Endodermal cell (in vitro differentiated cells): ENCODE measurements around the gene CBFA2T2. TPM values are rescaled to one million over a fixed set of nuclear protein-coding genes. Genes with fewer than 3 reads are reported as not detected.

Experiments
- DNase-seq: peaks from one replicate; pipeline ENCODE4 v3.0.0-alpha.2; 2017
- H3K27ac ChIP-seq: 2 replicates; pipeline ENCODE4 v1.5.1; 2013; ENCODE audit warnings: mild to moderate bottlenecking, low read depth, low read length, moderate library complexity
- H3K27me3 ChIP-seq: 2 replicates; pipeline ENCODE4 v1.6.1; 2013; ENCODE audit warnings: mild to moderate bottlenecking, low read length, moderate library complexity; ENCODE audit not compliant: insufficient read depth, control insufficient read depth, poor library complexity, severe bottlenecking
- H3K36me3 ChIP-seq: 2 replicates; pipeline ENCODE4 v1.7.0; 2013; ENCODE audit warnings: mild to moderate bottlenecking, low read length, moderate library complexity; ENCODE audit not compliant: control insufficient read depth, insufficient read depth
- H3K4me1 ChIP-seq: one replicate; pipeline ENCODE4 v1.7.0; 2013; ENCODE audit warnings: low read length; ENCODE audit not compliant: control insufficient read depth, insufficient read depth
- H3K4me3 ChIP-seq: 2 replicates; pipeline ENCODE4 v1.5.1; 2013; ENCODE audit warnings: mild to moderate bottlenecking, low read length, moderate library complexity
- H3K9ac ChIP-seq: 2 replicates; pipeline ENCODE4 v1.6.1; 2013; ENCODE audit warnings: mild to moderate bottlenecking, low read length, moderate library complexity; ENCODE audit not compliant: poor library complexity, severe bottlenecking; ENCODE audit errors: extremely low read depth
- H3K9me3 ChIP-seq: 2 replicates; pipeline ENCODE4 v1.6.1; 2013; ENCODE audit warnings: mild to moderate bottlenecking, low read length, moderate library complexity; ENCODE audit not compliant: control insufficient read depth
- H3K27ac Mint-ChIP-seq: 2 replicates; pipeline ENCODE4 v1.8.0; 2020; ENCODE audit warnings: mixed read lengths
- H3K27me3 Mint-ChIP-seq: 2 replicates; pipeline ENCODE4 v1.8.0; 2021; ENCODE audit warnings: mild to moderate bottlenecking, mixed read lengths; ENCODE audit not compliant: insufficient read depth
- H3K36me3 Mint-ChIP-seq: 2 replicates; pipeline ENCODE4 v1.8.0; 2020; ENCODE audit warnings: low read depth, mixed read lengths
- H3K4me1 Mint-ChIP-seq: 2 replicates; pipeline ENCODE4 v1.8.0; 2020; ENCODE audit warnings: mixed read lengths
- H3K4me3 Mint-ChIP-seq: 2 replicates; pipeline ENCODE4 v1.8.0; 2020; ENCODE audit warnings: mild to moderate bottlenecking, moderate library complexity, mixed read lengths
- H3K9me3 Mint-ChIP-seq: 2 replicates; pipeline ENCODE4 v1.8.0; 2020; ENCODE audit warnings: mild to moderate bottlenecking, mixed read lengths
- CTCF ChIP-seq: fragments of 200-600 bp; sonication (generic); conservative IDR thresholded peaks from 2 replicates; pipeline ENCODE4 v1.5.0; 2021; ENCODE audit warnings: antibody characterized with exemption, mild to moderate bottlenecking
- WGBS, 2 experiments: methylation state at CpG; one replicate each; pipeline versions ENCODE4 v1.1.5 to v1.1.7; 2013; ENCODE audit warnings: missing lambda C conversion rate in 2 of 2, mixed read lengths in 1 of 2; ENCODE audit not compliant: insufficient coverage in 1 of 2, insufficient read length in 1 of 2; 5-methylcytosine and 5-hydroxymethylcytosine counted together
- total RNA-seq, 2 donors: library from RNA; stranded (reverse); fragmentation: NEBNext Ultra II Directional in 1 of 2; extraction: Animal tissue kit (Norgen Biotek cat#: 25700) in 1 of 2; gene quantifications; 2 replicates in 1 of 2; 3 replicates in 1 of 2; pipeline ENCODE4 v1.2.1, GENCODE V29; 2021

Gene CBFA2T2
- total RNA-seq, 2 donors from 2014 or later: 26.8 to 32.7 TPM

DNA sequence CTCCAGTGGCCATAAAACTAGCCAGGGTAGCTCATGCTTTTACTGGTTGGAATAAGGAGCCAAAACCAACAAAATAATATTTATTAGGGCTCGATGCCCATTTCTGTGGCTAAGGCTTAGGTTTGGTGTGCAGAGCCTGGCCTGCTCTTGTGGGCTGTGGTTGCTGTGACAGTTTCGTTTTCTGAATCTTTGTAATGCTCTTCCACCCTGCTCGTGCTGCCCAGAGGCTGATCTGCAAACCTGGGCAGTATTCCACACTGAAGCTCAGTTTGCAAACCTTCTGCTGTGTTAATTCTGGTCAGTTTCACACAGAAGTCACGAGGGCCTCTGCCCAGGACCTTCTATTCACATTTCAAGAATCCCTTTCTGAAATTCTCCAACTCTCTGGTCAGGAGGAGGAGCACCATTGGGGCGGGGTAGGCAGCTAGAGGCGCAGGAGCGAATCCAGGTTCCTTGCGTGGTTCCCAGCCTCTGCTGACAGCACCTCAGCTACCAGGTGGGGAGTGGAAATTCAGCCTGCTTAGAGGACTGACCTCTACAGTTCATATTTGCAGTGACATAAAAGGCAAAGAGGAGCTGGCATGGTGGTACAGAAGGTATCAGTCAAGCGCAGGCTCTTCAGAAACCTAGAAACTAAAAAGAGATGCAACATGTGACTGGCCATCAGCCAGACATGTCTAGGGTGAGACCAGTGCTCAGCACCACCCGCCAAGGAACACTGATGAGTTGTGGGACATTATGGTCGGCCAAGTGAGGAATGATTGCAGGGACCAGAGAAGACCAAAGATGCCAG lies 157.9 kb downstream of the CBFA2T2 start:
- H3K4me3 ChIP-seq: no peak overlapping the region
- Mint-ChIP-seq H3K36me3 (peaks cover 37% of the 10 kb centered on the region), H3K27me3 (no peaks in the 10 kb centered on the region), H3K27ac (no peak overlapping the region), H3K9me3 (no peaks in the 10 kb centered on the region), H3K4me1 (peaks cover under 1% of the 10 kb centered on the region), H3K4me3 (no peak overlapping the region)
- H3K4me1 ChIP-seq: no peaks in the 10 kb centered on the region
- 95 to 100% methylated on average over 7 to 11 of the region's 11 CpGs for WGBS, 2 experiments
- H3K27me3 ChIP-seq: no peaks in the 10 kb centered on the region
- TF ChIP-seq CTCF: no peak
- no peak overlapping the region for H3K9ac ChIP-seq
- no peaks in the 10 kb centered on the region for H3K9me3 ChIP-seq
- H3K36me3 ChIP-seq: peaks cover 32% of the 10 kb centered on the region
- H3K27ac ChIP-seq: no peak overlapping the region
- no peak for DNase-seq

DNA sequence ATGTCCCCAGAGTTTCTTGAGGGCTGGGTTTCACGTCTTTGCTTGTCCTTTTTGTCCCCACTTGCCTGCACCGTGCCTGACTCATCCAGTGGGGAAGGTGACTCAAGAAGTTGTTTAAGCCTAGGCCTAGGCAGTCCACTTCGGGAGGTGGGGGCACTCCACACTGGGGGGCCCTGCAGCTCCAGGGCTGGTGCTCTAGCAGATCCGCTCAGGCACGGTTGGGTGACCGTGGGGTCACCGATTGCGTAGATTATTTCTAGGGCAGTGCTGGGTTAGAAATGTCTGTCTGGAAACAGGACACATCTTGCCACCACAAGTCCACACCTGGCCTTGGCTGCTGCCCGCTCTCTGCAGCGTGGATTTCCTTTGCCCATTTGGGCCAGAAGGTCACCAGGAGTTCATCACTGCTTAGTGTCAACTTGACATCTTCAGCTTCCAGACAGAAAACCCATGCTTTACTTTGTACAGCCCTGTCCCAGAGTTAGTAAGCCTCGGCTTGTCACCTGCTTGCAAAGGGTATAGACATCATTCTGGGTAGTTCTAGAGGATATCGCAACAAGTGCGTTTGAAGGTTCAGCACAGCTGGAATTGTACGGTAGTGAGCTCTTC lies 158.6 kb downstream of the CBFA2T2 start:
- no peak overlapping the region for H3K4me3 ChIP-seq
- no peak overlapping the region for H3K27ac ChIP-seq
- H3K27me3 ChIP-seq: no peaks in the 10 kb centered on the region
- peaks cover 25% of the 10 kb centered on the region for H3K36me3 ChIP-seq
- 94 to 98% methylated on average over 10 to 14 of the region's 14 CpGs for WGBS, 2 experiments
- no peak overlapping the region for H3K9ac ChIP-seq
- DNase-seq: no peak
- no peak overlapping the region for H3K4me3 Mint-ChIP-seq
- no peaks in the 10 kb centered on the region for H3K4me1 ChIP-seq
- no peak for TF ChIP-seq CTCF
- H3K9me3 Mint-ChIP-seq: no peaks in the 10 kb centered on the region
- H3K36me3 Mint-ChIP-seq: peaks cover 30% of the 10 kb centered on the region
- no peak overlapping the region for H3K27ac Mint-ChIP-seq
- peaks cover 8% of the 10 kb centered on the region for H3K4me1 Mint-ChIP-seq
- no peaks in the 10 kb centered on the region for H3K9me3 ChIP-seq
- no peaks in the 10 kb centered on the region for H3K27me3 Mint-ChIP-seq

- Histone ChIP-seq H3K9me3 (no peaks in the 10 kb centered on the region), H3K36me3 (peaks cover 20% of the 10 kb centered on the region), H3K27ac (peak overlapping the region; percentile 36), H3K27me3 (no peaks in the 10 kb centered on the region), H3K9ac (no peak overlapping the region), H3K4me3 (no peak overlapping the region), H3K4me1 (no peaks in the 10 kb centered on the region)
- Mint-ChIP-seq H3K4me3 (no peak overlapping the region), H3K36me3 (peaks cover 27% of the 10 kb centered on the region), H3K9me3 (no peaks in the 10 kb centered on the region), H3K27me3 (no peaks in the 10 kb centered on the region), H3K27ac (no peak overlapping the region), H3K4me1 (peaks cover 14% of the 10 kb centered on the region)
- DNase-seq: no peak
- 94 to 97% methylated on average over 18 to 19 of the region's 19 CpGs for WGBS, 2 experiments
- TF ChIP-seq CTCF: no peak
Observed at GRCh38 chr20:33649201-33649681, 159.3 kb downstream of the CBFA2T2 start.
